ENCODE data around the gene EEF1AKMT4. TPM values are rescaled to one million over a fixed set of nuclear protein-coding genes. Genes with fewer than 3 reads are reported as not detected.
A peak's percentile ranks its signal among the peaks of the same experiment; 100 is the strongest.

The EEF1AKMT4 gene
- 18.5 TPM in 2 replicates for total RNA-seq (2014; rRNA removed; shearing (Covaris generic))
- 6.5 and 9.4 TPM in 2 replicates for polyA plus RNA-seq (2015; cell fraction: cytosol; rRNA removed)
- 3.1 and 3.4 TPM in 2 replicates for polyA plus RNA-seq (2015; cell fraction: nucleus; rRNA removed)

- peak; percentile 99 for DNase-seq (ENCODE audit: low read depth)
Observed at GRCh38 chr3:184249412-184250166, at the start of gene EEF1AKMT4. TSS of gene EEF1AKMT4 (plus strand) at chr3:184249672. CDS start at chr3:184249695, 23 bp downstream.

GRCh38 chr3:184200825-184201224 lies 48.6 kb upstream of the EEF1AKMT4 start:
- no peak for DNase-seq (ENCODE audit: low read depth)

- DNase-seq (ENCODE audit: low read depth): no peak
Observed at GRCh38 chr3:184203526-184203925, 45.9 kb upstream of the EEF1AKMT4 start.

GRCh38 chr3:184209146-184209923 lies 40.1 kb upstream of the EEF1AKMT4 start:
- DNase-seq (ENCODE audit: low read depth): no peak

- DNase-seq (ENCODE audit: low read depth): no peak
Observed at GRCh38 chr3:184211297-184211696, 38.2 kb upstream of the EEF1AKMT4 start.

- no peak for DNase-seq (ENCODE audit: low read depth)
Observed at GRCh38 chr3:184211718-184212117, 37.8 kb upstream of the EEF1AKMT4 start.

GRCh38 chr3:184218814-184219213 lies 30.7 kb upstream of the EEF1AKMT4 start:
- DNase-seq (ENCODE audit: low read depth): no peak

GRCh38 chr3:184222521-184222920 lies 27.0 kb upstream of the EEF1AKMT4 start:
- DNase-seq (ENCODE audit: low read depth): no peak

GRCh38 chr3:184223946-184224345 lies 25.5 kb upstream of the EEF1AKMT4 start:
- no peak for DNase-seq (ENCODE audit: low read depth)

GRCh38 chr3:184227481-184227935 lies 22.0 kb upstream of the EEF1AKMT4 start:
- DNase-seq (ENCODE audit: low read depth): no peak

GRCh38 chr3:184228376-184229137 lies 20.9 kb upstream of the EEF1AKMT4 start:
- DNase-seq (ENCODE audit: low read depth): no peak

- DNase-seq (ENCODE audit: low read depth): peak; percentile 74
Observed at GRCh38 chr3:184229394-184230080, 19.9 kb upstream of the EEF1AKMT4 start, which contains the start of gene VWA5B2. TSS of gene VWA5B2 (plus strand) at chr3:184229585. CDS start at chr3:184230529, 944 bp downstream.

GRCh38 chr3:184230081-184230602 lies 19.3 kb upstream of the EEF1AKMT4 start:
- no peak for DNase-seq (ENCODE audit: low read depth)

GRCh38 chr3:184230603-184231528 lies 18.6 kb upstream of the EEF1AKMT4 start:
- DNase-seq (ENCODE audit: low read depth): no peak

GRCh38 chr3:184231671-184232070 lies 17.8 kb upstream of the EEF1AKMT4 start:
- DNase-seq (ENCODE audit: low read depth): no peak

GRCh38 chr3:184233127-184233843 lies 16.2 kb upstream of the EEF1AKMT4 start:
- no peak for DNase-seq (ENCODE audit: low read depth)

- peak; percentile 90 for DNase-seq (ENCODE audit: low read depth)
Observed at GRCh38 chr3:184234224-184234623, 15.2 kb upstream of the EEF1AKMT4 start.

- DNase-seq (ENCODE audit: low read depth): no peak
Observed at GRCh38 chr3:184234671-184235380, 14.6 kb upstream of the EEF1AKMT4 start.
